Endothelial cell of umbilical vein (primary cell): ENCODE measurements around the gene TWIST2. TPM values are rescaled to one million over a fixed set of nuclear protein-coding genes. Genes with fewer than 3 reads are reported as not detected.

Source experiments
- BruUV-seq: library from RNA; stranded (reverse); fragments of 400-500 nt; replicated peaks from 2 replicates; lab custom pipeline; 2021; lab: Mats Ljungman, UMichigan
- CTCF ChIA-PET: fragments of 300-600, 350-600 bp; sonication (Branson Sonifier 250); formaldehyde crosslinking; loops from one replicate; lab custom pipeline; 2021; ENCODE audit warnings: antibody characterized with exemption, inconsistent platforms; lab: Charles Lee
- POLR2A ChIA-PET: fragments of 300-600, 350-600 bp; sonication (Branson Sonifier 250); formaldehyde crosslinking; loops from one replicate; lab custom pipeline; 2021; ENCODE audit warnings: antibody characterized with exemption, inconsistent platforms; lab: Charles Lee
- DNase-seq: peaks from one replicate; pipeline ENCODE4 v3.0.0-alpha.2; 2011; ENCODE audit warnings: low read depth, low spot score
- FAIRE-seq: peaks from 2 replicates; lab custom pipeline; 2011; peaks lifted over from hg19 to GRCh38; lab: Jason Lieb, UNC
- H2AFZ ChIP-seq: 2 replicates; pipeline ENCODE4 v1.6.0; 2012; ENCODE audit warnings: low read depth, low read length, control low read depth, inconsistent platforms
- H3K27ac ChIP-seq: 2 replicates; pipeline ENCODE4 v1.5.1; 2011; ENCODE audit warnings: low read depth, mild to moderate bottlenecking, control low read depth, low read length, moderate library complexity; ENCODE audit not compliant: insufficient read depth
- H3K27me3 ChIP-seq, 2 experiments: 2 replicates each; pipeline versions ENCODE4 v1.6.0 to v1.6.1; 2011; ENCODE audit warnings: low read length in 2 of 2, mixed read lengths in 1 of 2; ENCODE audit not compliant: control insufficient read depth in 2 of 2, insufficient read depth in 2 of 2
- H3K36me3 ChIP-seq, 2 experiments: 2 replicates in 1 of 2; 3 replicates in 1 of 2; pipeline ENCODE4 v1.5.1; 2011; ENCODE audit warnings: low read length in 2 of 2, mild to moderate bottlenecking in 1 of 2, moderate library complexity in 1 of 2; ENCODE audit not compliant: control insufficient read depth in 2 of 2, insufficient read depth in 2 of 2; ENCODE audit errors: extremely low read depth in 1 of 2
- H3K4me1 ChIP-seq: 3 replicates; pipeline ENCODE4 v1.5.1; 2011; ENCODE audit warnings: mild to moderate bottlenecking, low read length; ENCODE audit not compliant: control insufficient read depth, insufficient read depth; ENCODE audit errors: extremely low read depth
- H3K4me2 ChIP-seq: 2 replicates; pipeline ENCODE4 v1.6.1; 2011; ENCODE audit warnings: low read length, control low read depth, mixed read lengths; ENCODE audit not compliant: insufficient read depth
- H3K4me3 ChIP-seq, 3 experiments: fragments of 200-600 bp in 1 of 3; sonication (generic), shearing (Covaris generic) in 1 of 3; replicated peaks in 1 of 3; 2 replicates each; pipeline ENCODE4 v1.5.1; 2011 to 2016; ENCODE audit warnings: control low read depth in 3 of 3, low read length in 3 of 3, mild to moderate bottlenecking in 2 of 3, inconsistent platforms in 1 of 3, low read depth in 1 of 3, moderate library complexity in 1 of 3; ENCODE audit not compliant: insufficient read depth in 1 of 3
- H3K79me2 ChIP-seq: 2 replicates; pipeline ENCODE4 v1.6.0; 2012; ENCODE audit warnings: low read length, inconsistent platforms; ENCODE audit not compliant: control insufficient read depth, insufficient read depth
- H3K9ac ChIP-seq: replicated peaks from 2 replicates; pipeline ENCODE3; 2011; ENCODE audit warnings: low read length, control low read depth; ENCODE audit not compliant: insufficient read depth; ENCODE audit errors: extremely low read depth
- H3K9me1 ChIP-seq: replicated peaks from 3 replicates; pipeline ENCODE4 v1.6.0; 2011; ENCODE audit warnings: mild to moderate bottlenecking, low read length; ENCODE audit not compliant: control insufficient read depth, insufficient read depth; ENCODE audit errors: extremely low read depth
- H3K9me3 ChIP-seq: replicated peaks from 2 replicates; pipeline ENCODE4 v1.5.1; 2012; ENCODE audit warnings: low read length, inconsistent platforms; ENCODE audit not compliant: control insufficient read depth, insufficient read depth
- H4K20me1 ChIP-seq: replicated peaks from 2 replicates; pipeline ENCODE3; 2011; ENCODE audit warnings: mild to moderate bottlenecking, low read length; ENCODE audit not compliant: control insufficient read depth, insufficient read depth; ENCODE audit errors: extremely low read depth
- CTCF ChIP-seq, 2 donors: IDR thresholded peaks; 1 replicate in 1 of 2; 2 replicates in 1 of 2; pipeline ENCODE4 v1.5.1; 2011; ENCODE audit warnings: low read length in 2 of 2, mild to moderate bottlenecking in 2 of 2, moderate library complexity in 2 of 2, control low read depth in 1 of 2, inconsistent platforms in 1 of 2, low read depth in 1 of 2; ENCODE audit not compliant: insufficient read depth in 1 of 2; ENCODE audit errors: extremely low read depth in 1 of 2
- EZH2 ChIP-seq: IDR thresholded peaks from 2 replicates; pipeline ENCODE4 v1.6.1; 2012; ENCODE audit warnings: borderline replicate concordance, low read depth, mild to moderate bottlenecking, moderate library complexity, low read length, inconsistent platforms; ENCODE audit not compliant: severe bottlenecking
- FOS ChIP-seq: IDR thresholded peaks from 2 replicates; pipeline ENCODE4 v1.6.1; 2011; ENCODE audit warnings: mild to moderate bottlenecking, low read length, moderate library complexity, borderline replicate concordance; ENCODE audit not compliant: insufficient read depth
- GATA2 ChIP-seq: IDR thresholded peaks from 2 replicates; pipeline ENCODE4 v1.7.0; 2011; ENCODE audit warnings: low read depth, mild to moderate bottlenecking, moderate library complexity, mixed read lengths, low read length; ENCODE audit not compliant: insufficient read length, insufficient read depth
- JUN ChIP-seq: IDR thresholded peaks from 2 replicates; pipeline ENCODE4 v1.6.1; 2011; ENCODE audit warnings: borderline replicate concordance, low read depth; ENCODE audit not compliant: insufficient read length, insufficient read depth
- MAX ChIP-seq: IDR thresholded peaks from 2 replicates; pipeline ENCODE4 v1.6.1; 2011; ENCODE audit not compliant: insufficient read depth, insufficient read length
- MYC ChIP-seq: IDR thresholded peaks from one replicate; pipeline ENCODE4 v1.6.1; 2011; ENCODE audit warnings: mild to moderate bottlenecking, low read depth, low read length
- POLR2A ChIP-seq: IDR thresholded peaks from 2 replicates; pipeline ENCODE4 v1.6.1; 2012; ENCODE audit warnings: low read depth, mild to moderate bottlenecking, control low read depth, low read length
- POLR2AphosphoS5 ChIP-seq: IDR thresholded peaks from 2 replicates; pipeline ENCODE4 v1.6.1; 2012; ENCODE audit warnings: low read depth, mild to moderate bottlenecking, control low read depth, low read length, moderate library complexity; ENCODE audit not compliant: insufficient read depth
- dilution Hi-C: fragments of 300-500 bp; cut with MboI; formaldehyde crosslinking; loops from one replicate; pipeline ENCODE4 v1.15.0; 2019; ENCODE audit warnings: low sequenced_read_pairs; ENCODE audit not compliant: extremely low pct_ligation_motif_present
- intact Hi-C: fragments of 100-400 bp; cut with micrococcal nuclease; formaldehyde crosslinking; loops from one replicate; pipeline ENCODE4 v1.10.0; 2022
- polyA plus RNA-seq, 4 experiments: library from polyadenylated mRNA; depleted of rRNA in 3 of 4; stranded (reverse) in 3 of 4; unstranded in 1 of 4; fragments of >200 nt; gene quantifications; 2 replicates each; pipeline versions ENCODE4 v1.2.1 to v1.2.3, GENCODE V29; 2011 to 2012; ENCODE audit warnings: missing spikeins in 1 of 4
- total RNA-seq: library from RNA; stranded (reverse); gene quantifications from 2 replicates; pipeline ENCODE4 v1.2.3, GENCODE V29; 2021

Gene TWIST2
- total and polyA plus RNA-seq, 2 donors (not counting 3 experiments of a cell fraction or from before 2014, with no cell fraction given): 2.3 to 3.4 TPM

- TF ChIP-seq GATA2: no peak
- no peak for TF ChIP-seq MYC
- no peak for TF ChIP-seq FOS
- TF ChIP-seq POLR2AphosphoS5: no peak
- no peak for TF ChIP-seq CTCF (IDR thresholded peaks at IDR 0.05; ENCODE audit: extremely low read depth in 1 of 2, insufficient read depth in 1 of 2, low read depth in 1 of 2, low read length in 2 of 2)
- no peak for TF ChIP-seq POLR2A
- no peak for TF ChIP-seq MAX
- TF ChIP-seq JUN: no peak
- TF ChIP-seq EZH2: no peak
- H4K20me1 ChIP-seq: no peaks in the 10 kb centered on the region
- no peaks in the 10 kb centered on the region for H3K9me3 ChIP-seq
- H3K27ac ChIP-seq: no peak overlapping the region
- no peaks in the 10 kb centered on the region for H3K27me3 ChIP-seq
- CTCF ChIA-PET: interaction anchor here (1.2 to 2.1 kb wide), 6 partner anchors 9 to 436 kb away, joined by 3 to 7 read pairs (median 4); no protein-coding TSS in a partner anchor
- no peak overlapping the region for H3K4me3 ChIP-seq
- H3K79me2 ChIP-seq: no peaks in the 10 kb centered on the region
- FAIRE-seq: no peak
- BruUV-seq: no TSS peak
- no peak overlapping the region for H2AFZ ChIP-seq
- POLR2A ChIA-PET: no interaction called here
- no peak for DNase-seq
- H3K9ac ChIP-seq: no peak overlapping the region
- intact Hi-C loops: no loop called here
- H3K4me1 ChIP-seq: no peaks in the 10 kb centered on the region
- no peaks in the 10 kb centered on the region for H3K9me1 ChIP-seq
- dilution Hi-C loops: no loop called here
- H3K36me3 ChIP-seq: no peaks in the 10 kb centered on the region
- H3K4me2 ChIP-seq: no peak overlapping the region
Observed at GRCh38 chr2:238948765-238949641, 101.1 kb downstream of the TWIST2 start.
